Globus pallidus (tissue), 1 donor: ENCODE measurements around the gene SHISAL2A.
"Not testable (repeated sequence)": the region's sequence is repeated elsewhere in the genome, so short reads cannot be mapped to it uniquely, and the experiment has no call there.

ENCODE experiments used
- DNase-seq: peaks from one replicate; pipeline ENCODE4 v3.0.0-alpha.2; 2015; ENCODE audit warnings: low spot score

Gene SHISAL2A

GRCh38 chr1:52684545-52684944 lies 51.6 kb downstream of the SHISAL2A start:
- DNase-seq = no peak

- DNase-seq = peak; percentile 56
Measured at GRCh38 chr1:52686261-52686751, 53.3 kb downstream of the SHISAL2A start.

- DNase-seq = no peak
Measured at GRCh38 chr1:52686830-52687229, 53.9 kb downstream of the SHISAL2A start.

- no peak for DNase-seq
Measured at GRCh38 chr1:52691821-52692220, 58.9 kb downstream of the SHISAL2A start.

GRCh38 chr1:52692697-52693096 lies 59.7 kb downstream of the SHISAL2A start:
- DNase-seq = no peak

- DNase-seq = not testable (repeated sequence)
Measured at GRCh38 chr1:52693351-52693750, 60.4 kb downstream of the SHISAL2A start.

- DNase-seq = no peak
Measured at GRCh38 chr1:52693843-52694242, 60.9 kb downstream of the SHISAL2A start.

- DNase-seq = no peak
Measured at GRCh38 chr1:52695627-52696026, 62.7 kb downstream of the SHISAL2A start.

- peak; percentile 87 for DNase-seq
Measured at GRCh38 chr1:52697795-52698674, 65.1 kb downstream of the SHISAL2A start, which contains the start of gene COA7. Gene COA7 (minus strand): TSS chr1:52698347. CDS start chr1:52698326, 21 bp downstream.

GRCh38 chr1:52702886-52703787 lies 70.2 kb downstream of the SHISAL2A start:
- peak; percentile 95 for DNase-seq

GRCh38 chr1:52706136-52706670 lies 73.2 kb downstream of the SHISAL2A start:
- DNase-seq = no peak
